D341Med (cell line): ENCODE measurements around the gene SUN5.
"Not testable (repeated sequence)": the region's sequence is repeated elsewhere in the genome, so short reads cannot be mapped to it uniquely, and the experiment has no call there.

Source experiments
- DNase-seq: peaks from one replicate; pipeline ENCODE4 v3.0.0; 2012; ENCODE audit warnings: low spot score

SUN5 gene

GRCh38 chr20:33004141-33004751, at the start of gene SUN5:
Gene SUN5 (minus strand): TSS chr20:33004433. CDS start chr20:33004340, 93 bp downstream.
- DNase-seq = no peak

- no peak for DNase-seq
Measured at GRCh38 chr20:33053291-33054106, 49.3 kb upstream of the SUN5 start, which contains the start of gene BPIFB3. Gene BPIFB3 (plus strand): TSS chr20:33053903. CDS start chr20:33055436, 1,533 bp downstream.

- no peak for DNase-seq
Measured at GRCh38 chr20:33051333-33051732, 47.1 kb upstream of the SUN5 start.

GRCh38 chr20:33046412-33046811, 42.2 kb upstream of the SUN5 start:
- DNase-seq = no peak

GRCh38 chr20:33045129-33045721, 41.0 kb upstream of the SUN5 start:
- DNase-seq = not testable (repeated sequence)

- no peak for DNase-seq
Measured at GRCh38 chr20:33043731-33044181, 39.5 kb upstream of the SUN5 start.

GRCh38 chr20:33042983-33043730, 38.9 kb upstream of the SUN5 start:
- DNase-seq = no peak

- DNase-seq = no peak
Measured at GRCh38 chr20:33042430-33042829, 38.2 kb upstream of the SUN5 start.

GRCh38 chr20:33038243-33038642, 34.0 kb upstream of the SUN5 start:
- no peak for DNase-seq

GRCh38 chr20:33037456-33037855, 33.2 kb upstream of the SUN5 start:
- DNase-seq = no peak

GRCh38 chr20:33034901-33035492, 30.8 kb upstream of the SUN5 start:
- DNase-seq = no peak

- no peak for DNase-seq
Measured at GRCh38 chr20:33034115-33034514, 29.9 kb upstream of the SUN5 start.

- DNase-seq = no peak
Measured at GRCh38 chr20:33033381-33033780, 29.1 kb upstream of the SUN5 start.

GRCh38 chr20:33032555-33032954, 28.3 kb upstream of the SUN5 start:
- DNase-seq = no peak

GRCh38 chr20:33031531-33031930, 27.3 kb upstream of the SUN5 start, which contains the start of gene BPIFB6:
Gene BPIFB6 (plus strand): TSS chr20:33031648. CDS start chr20:33031648, 0 bp downstream.
- no peak for DNase-seq

GRCh38 chr20:33030569-33030968, 26.3 kb upstream of the SUN5 start:
- no peak for DNase-seq

- DNase-seq = no peak
Measured at GRCh38 chr20:33030076-33030475, 25.8 kb upstream of the SUN5 start.

- no peak for DNase-seq
Measured at GRCh38 chr20:33028875-33029274, 24.6 kb upstream of the SUN5 start.

- no peak for DNase-seq
Measured at GRCh38 chr20:33027769-33028751, 23.8 kb upstream of the SUN5 start.
